Ishikawa (cell line): Measurements from ENCODE around the gene ZNF106.

Source experiments
- CEBPB ChIP-seq: IDR thresholded peaks from 2 replicates; pipeline ENCODE4 v1.6.1; 2012
- CREB1 ChIP-seq: IDR thresholded peaks from 2 replicates; pipeline ENCODE4 v1.6.1; 2012; ENCODE audit warnings: low read depth
- EGR1 ChIP-seq: IDR thresholded peaks from 2 replicates; pipeline ENCODE4 v1.6.1; 2012
- EP300 ChIP-seq: IDR thresholded peaks from 2 replicates; pipeline ENCODE4 v1.6.1; 2012; ENCODE audit warnings: borderline replicate concordance
- FOXM1 ChIP-seq: IDR thresholded peaks from 2 replicates; pipeline ENCODE4 v1.6.1; 2012; ENCODE audit warnings: low read depth, borderline replicate concordance
- MAX ChIP-seq: IDR thresholded peaks from 2 replicates; pipeline ENCODE4 v1.6.1; 2012
- NFIC ChIP-seq: IDR thresholded peaks from 2 replicates; pipeline ENCODE4 v1.6.1; 2012
- RAD21 ChIP-seq: IDR thresholded peaks from 2 replicates; pipeline ENCODE4 v1.6.1; 2012; ENCODE audit warnings: low read depth
- REST ChIP-seq: IDR thresholded peaks from 2 replicates; pipeline ENCODE4 v1.6.1; 2012; ENCODE audit warnings: low read depth, mild to moderate bottlenecking
- TAF1 ChIP-seq: IDR thresholded peaks from 2 replicates; pipeline ENCODE4 v1.6.1; 2012; ENCODE audit warnings: low read depth, mild to moderate bottlenecking
- TCF12 ChIP-seq: IDR thresholded peaks from 2 replicates; pipeline ENCODE4 v1.6.1; 2012; ENCODE audit warnings: low read depth
- TEAD4 ChIP-seq: IDR thresholded peaks from 2 replicates; pipeline ENCODE4 v1.6.1; 2012
- USF1 ChIP-seq: IDR thresholded peaks from 2 replicates; pipeline ENCODE4 v1.6.1; 2012
- YY1 ChIP-seq: IDR thresholded peaks from 2 replicates; pipeline ENCODE4 v1.6.1; 2012; ENCODE audit warnings: low read depth
- ZBTB7A ChIP-seq: IDR thresholded peaks from 2 replicates; pipeline ENCODE4 v1.6.1; 2012; ENCODE audit warnings: low read depth

ZNF106 gene

GRCh38 chr15:42395838-42396237 lies 95.1 kb downstream of the ZNF106 start:
- TF ChIP-seq TCF12 (no peak), YY1 (no peak)

GRCh38 chr15:42394106-42394505 lies 96.8 kb downstream of the ZNF106 start:
- TF ChIP-seq FOXM1, result no peak
- TF ChIP-seq ZBTB7A, result no peak
- no peak for TF ChIP-seq YY1
- no peak for TF ChIP-seq EP300
- TF ChIP-seq REST, result no peak
- no peak for TF ChIP-seq TAF1
- TF ChIP-seq TEAD4, result no peak
- TF ChIP-seq USF1, result no peak
- TF ChIP-seq MAX, result no peak

- TF ChIP-seq YY1, result no peak
- TF ChIP-seq ZBTB7A, result no peak
- TF ChIP-seq TAF1, result no peak
- no peak for TF ChIP-seq USF1
- TF ChIP-seq EP300, result no peak
- no peak for TF ChIP-seq EGR1
- no peak for TF ChIP-seq TCF12
- no peak for TF ChIP-seq RAD21
- no peak for TF ChIP-seq MAX
- no peak for TF ChIP-seq CEBPB
- no peak for TF ChIP-seq REST
These were observed 98.5 kb downstream of the ZNF106 start for GRCh38 chr15:42392309-42393024.

GRCh38 chr15:42387603-42388002 lies 103.3 kb downstream of the ZNF106 start:
- TF ChIP-seq ZBTB7A, result no peak
- TF ChIP-seq YY1, result no peak

GRCh38 chr15:42385980-42386700 lies 104.8 kb downstream of the ZNF106 start:
- no peak for TF ChIP-seq TAF1
- TF ChIP-seq ZBTB7A, result no peak
- TF ChIP-seq EP300, result no peak
- TF ChIP-seq REST, result no peak
- no peak for TF ChIP-seq RAD21
- no peak for TF ChIP-seq YY1
- TF ChIP-seq MAX, result no peak
- no peak for TF ChIP-seq TEAD4
- no peak for TF ChIP-seq EGR1
- TF ChIP-seq TCF12, result no peak
- no peak for TF ChIP-seq USF1
- no peak for TF ChIP-seq CEBPB
- no peak for TF ChIP-seq NFIC
- TF ChIP-seq CREB1, result no peak
- no peak for TF ChIP-seq FOXM1
